GM03348 (cell line): Measurements from ENCODE around the gene DBN1.
A peak's percentile ranks its signal among the peaks of the same experiment; 100 is the strongest.

Source experiments
- DNase-seq: peaks from one replicate; pipeline ENCODE4 v3.0.0; 2012; ENCODE audit warnings: low spot score

Gene DBN1

GRCh38 chr5:177455661-177456590, 17.5 kb downstream of the DBN1 start:
- DNase-seq, result peak; percentile 95

DNA sequence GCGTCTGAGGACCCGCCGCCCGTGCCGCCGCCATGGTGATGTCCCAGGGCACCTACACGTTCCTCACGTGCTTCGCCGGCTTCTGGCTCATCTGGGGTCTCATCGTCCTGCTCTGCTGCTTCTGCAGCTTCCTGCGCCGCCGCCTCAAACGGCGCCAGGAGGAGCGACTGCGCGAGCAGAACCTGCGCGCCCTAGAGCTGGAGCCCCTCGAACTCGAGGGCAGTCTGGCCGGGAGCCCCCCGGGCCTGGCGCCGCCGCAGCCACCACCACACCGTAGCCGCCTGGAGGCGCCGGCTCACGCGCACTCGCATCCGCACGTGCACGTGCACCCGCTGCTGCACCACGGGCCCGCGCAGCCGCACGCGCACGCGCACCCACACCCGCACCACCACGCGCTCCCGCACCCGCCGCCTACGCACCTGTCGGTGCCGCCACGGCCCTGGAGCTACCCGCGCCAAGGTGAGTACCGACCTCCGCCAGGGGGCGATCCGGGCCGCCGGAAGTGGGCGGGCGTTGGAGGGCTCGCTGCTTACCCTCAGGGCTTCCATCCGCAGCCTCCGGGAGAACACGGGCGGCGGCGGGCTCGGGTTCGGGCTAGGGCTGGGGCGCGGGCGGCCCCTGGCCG, 18.3 kb downstream of the DBN1 start:
- peak; percentile 73 for DNase-seq

GRCh38 chr5:177454397-177455035, 18.9 kb downstream of the DBN1 start:
- DNase-seq, result peak; percentile 97

- no peak for DNase-seq
Measured at GRCh38 chr5:177453852-177454396, 19.5 kb downstream of the DBN1 start.

DNA sequence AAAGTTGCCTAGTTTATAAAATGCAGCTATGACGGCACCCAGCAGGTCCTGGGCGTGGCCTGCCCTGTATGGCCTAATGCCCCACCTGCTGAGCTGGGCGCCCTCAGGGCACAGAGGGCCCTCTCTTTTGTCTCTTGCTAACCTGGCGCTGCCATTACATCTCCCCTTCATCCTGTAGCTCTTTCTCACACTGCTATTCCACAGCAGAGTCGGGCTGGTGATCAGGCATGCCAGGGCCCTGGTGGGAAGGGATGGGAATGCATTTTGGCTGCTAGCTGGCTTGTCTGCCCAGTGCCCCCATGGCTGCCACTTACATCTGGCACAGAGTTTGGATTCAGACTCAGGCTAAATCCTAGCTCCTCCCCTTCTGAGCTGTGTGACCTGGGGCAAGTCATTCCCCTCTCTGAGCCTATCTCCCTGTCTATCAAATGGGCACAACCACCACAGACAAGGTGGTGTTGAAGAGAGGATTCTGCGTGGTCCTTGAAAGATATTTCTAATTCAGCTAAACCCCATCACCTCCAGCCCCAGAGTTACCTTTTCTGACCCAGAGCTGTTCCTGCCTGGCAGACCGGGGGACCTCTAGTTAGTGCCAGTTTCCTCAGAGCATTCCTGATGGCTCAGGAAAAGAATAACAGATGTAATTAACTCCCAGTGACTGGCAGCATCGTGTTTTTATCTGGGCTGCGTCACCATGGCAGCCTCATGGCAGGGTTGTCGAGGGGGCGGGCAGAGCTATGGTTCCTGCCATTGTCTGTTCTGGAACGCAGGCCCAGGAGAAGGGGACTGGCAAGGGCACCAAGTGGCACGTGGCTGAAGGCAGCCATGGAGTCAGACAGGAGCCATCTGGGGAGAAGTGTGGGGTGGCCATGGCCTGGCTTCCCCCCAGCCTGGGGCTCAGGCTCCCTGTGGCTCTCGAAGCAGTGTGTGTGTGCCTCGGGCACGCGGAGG, 20.5 kb downstream of the DBN1 start:
- no peak for DNase-seq

DNA sequence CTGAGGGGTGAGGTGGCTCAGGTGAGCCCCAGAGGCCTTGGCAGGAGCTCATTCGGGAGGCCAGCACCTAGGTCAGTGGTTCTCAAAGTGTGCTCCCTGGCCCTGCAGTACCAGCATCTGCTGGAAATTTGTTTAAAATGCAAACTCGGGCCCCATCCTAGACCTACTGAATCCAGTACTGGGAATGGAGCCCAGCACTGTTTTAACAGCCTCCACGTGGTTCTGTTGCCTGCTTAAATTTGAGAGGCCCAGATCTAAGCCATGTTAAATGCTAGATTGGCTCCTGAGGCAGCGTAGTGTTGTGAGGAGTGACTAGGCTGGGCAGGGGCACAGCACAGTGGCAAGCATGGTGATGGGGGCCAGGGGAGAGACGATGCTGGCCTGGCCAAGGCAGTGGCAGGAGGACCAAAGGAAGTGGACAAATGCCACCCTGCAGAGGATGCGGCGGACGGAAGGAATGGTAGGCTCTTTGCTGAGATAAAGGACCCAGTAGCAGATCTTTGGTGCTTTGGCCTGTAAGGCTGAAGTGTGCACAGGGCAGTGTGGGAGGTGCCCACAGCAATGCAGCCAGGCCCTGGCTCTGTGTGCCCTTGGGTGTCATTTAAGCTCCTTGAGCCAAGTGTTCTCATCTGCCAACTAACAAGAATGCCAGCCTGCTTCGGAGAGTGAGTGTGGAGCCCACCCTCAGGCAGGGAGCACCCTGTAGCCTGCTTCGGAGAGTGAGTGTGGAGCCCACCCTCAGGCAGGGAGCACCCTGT, 22.6 kb downstream of the DBN1 start:
- no peak for DNase-seq

GRCh38 chr5:177449140-177450061, 24.0 kb downstream of the DBN1 start:
- no peak for DNase-seq

- DNase-seq, result no peak
Measured at GRCh38 chr5:177448244-177448950, 25.0 kb downstream of the DBN1 start.

DNA sequence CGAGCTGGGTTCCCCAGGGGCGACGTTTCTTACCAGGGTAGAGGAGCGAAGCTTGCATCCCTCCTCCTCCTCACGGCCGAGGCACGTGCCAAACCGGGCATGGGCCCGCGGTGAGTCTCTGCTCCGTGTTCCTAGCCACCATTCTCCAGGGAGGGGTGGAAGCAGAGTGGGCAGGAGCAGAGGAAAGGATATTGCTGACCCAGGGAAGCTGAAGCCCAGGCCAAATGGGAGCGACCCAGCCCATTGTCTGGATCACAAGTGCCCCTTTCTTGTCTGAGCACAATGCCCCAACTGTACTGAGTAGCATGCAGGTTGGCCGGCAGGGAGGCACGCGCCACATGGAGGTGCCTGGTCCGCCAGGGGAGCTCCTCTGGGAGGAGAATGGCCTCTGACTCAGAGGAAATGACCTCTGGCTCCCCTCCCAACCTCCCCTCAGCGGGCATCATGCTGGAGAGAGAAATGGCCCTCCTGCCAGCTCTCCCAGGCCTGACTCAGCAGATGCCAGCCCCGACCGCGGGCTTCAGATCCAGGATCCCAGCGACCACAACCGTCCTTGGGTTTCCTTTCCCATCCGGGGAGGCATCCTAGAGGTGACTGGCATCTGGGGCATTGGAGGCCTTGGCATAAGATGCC, 25.7 kb downstream of the DBN1 start:
- DNase-seq, result peak; percentile 59

- peak; percentile 59 for DNase-seq
Measured at GRCh38 chr5:177447066-177447610, 26.3 kb downstream of the DBN1 start.

GRCh38 chr5:177446200-177447065, 27.0 kb downstream of the DBN1 start, which contains the start of gene PRR7:
PRR7 (plus strand) TSS chr5:177446814; CDS start chr5:177455068, 8,254 bp downstream.
- DNase-seq, result peak; percentile 95

DNA sequence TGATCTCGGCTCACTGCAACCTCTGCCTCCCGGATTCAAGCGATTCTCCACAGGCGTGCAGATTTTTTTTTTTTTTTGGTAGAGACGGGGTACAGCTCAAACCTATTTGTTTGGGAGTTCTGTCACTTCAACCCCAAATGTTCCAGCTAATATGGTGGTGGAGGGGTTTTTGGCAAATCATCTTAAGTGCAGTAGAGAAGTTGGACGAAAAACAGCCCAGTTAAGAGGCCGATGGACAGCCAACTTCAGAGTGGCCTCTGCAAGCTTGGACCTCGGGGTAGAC, 27.6 kb downstream of the DBN1 start:
- DNase-seq, result no peak

- no peak for DNase-seq
Measured at GRCh38 chr5:177445052-177445916, 28.1 kb downstream of the DBN1 start.

- DNase-seq, result no peak
Measured at GRCh38 chr5:177444106-177445051, 29.1 kb downstream of the DBN1 start.
